ENCODE data around the gene PXDC1.
"Not testable (repeated sequence)": the region's sequence is repeated elsewhere in the genome, so short reads cannot be mapped to it uniquely, and the experiment has no call there.

PXDC1 gene

GRCh38 chr6:3782876-3783832 is 31.6 kb upstream of the PXDC1 start:
- DNase-seq (ENCODE audit: low spot score) = no peak

- no peak for DNase-seq (ENCODE audit: low spot score)
Measured at GRCh38 chr6:3781504-3781903, 30.0 kb upstream of the PXDC1 start.

- DNase-seq (ENCODE audit: low spot score) = no peak
Measured at GRCh38 chr6:3779574-3779849, 28.0 kb upstream of the PXDC1 start.

GRCh38 chr6:3778701-3779573 is 27.4 kb upstream of the PXDC1 start:
- DNase-seq (ENCODE audit: low spot score) = no peak

GRCh38 chr6:3777730-3778461 is 26.4 kb upstream of the PXDC1 start:
- no peak for DNase-seq (ENCODE audit: low spot score)

GRCh38 chr6:3776881-3777507 is 25.5 kb upstream of the PXDC1 start:
- DNase-seq (ENCODE audit: low spot score) = no peak

- no peak for DNase-seq (ENCODE audit: low spot score)
Measured at GRCh38 chr6:3775847-3776246, 24.3 kb upstream of the PXDC1 start.

GRCh38 chr6:3775386-3775785 is 23.9 kb upstream of the PXDC1 start:
- DNase-seq (ENCODE audit: low spot score) = no peak

- no peak for DNase-seq (ENCODE audit: low spot score)
Measured at GRCh38 chr6:3773678-3774298, 22.3 kb upstream of the PXDC1 start.

- not testable (repeated sequence) for DNase-seq (ENCODE audit: low spot score)
Measured at GRCh38 chr6:3772127-3772999, 20.9 kb upstream of the PXDC1 start.

GRCh38 chr6:3771407-3772011 is 20.0 kb upstream of the PXDC1 start:
- no peak for DNase-seq (ENCODE audit: low spot score)

GRCh38 chr6:3770023-3770720 is 18.7 kb upstream of the PXDC1 start:
- DNase-seq (ENCODE audit: low spot score) = no peak

- DNase-seq (ENCODE audit: low spot score) = no peak
Measured at GRCh38 chr6:3769610-3770009, 18.1 kb upstream of the PXDC1 start.

GRCh38 chr6:3768502-3768901 is 17.0 kb upstream of the PXDC1 start:
- DNase-seq (ENCODE audit: low spot score) = no peak

- DNase-seq (ENCODE audit: low spot score) = not testable (repeated sequence)
Measured at GRCh38 chr6:3767483-3767882, 16.0 kb upstream of the PXDC1 start.

- peak; percentile 14 for DNase-seq (ENCODE audit: low spot score)
Measured at GRCh38 chr6:3766214-3766613, 14.7 kb upstream of the PXDC1 start.

- no peak for DNase-seq (ENCODE audit: low spot score)
Measured at GRCh38 chr6:3765415-3765814, 13.9 kb upstream of the PXDC1 start.

GRCh38 chr6:3764516-3765335 is 13.2 kb upstream of the PXDC1 start:
- DNase-seq (ENCODE audit: low spot score) = no peak

- DNase-seq (ENCODE audit: low spot score) = no peak
Measured at GRCh38 chr6:3762852-3763251, 11.3 kb upstream of the PXDC1 start.
